ENCODE measurements around the gene DNAH6. TPM values are rescaled to one million over a fixed set of nuclear protein-coding genes. Genes with fewer than 3 reads are reported as not detected.

DNAH6 gene
- total RNA-seq, 1 experiment from 2014 or later = 0.32 TPM

GRCh38 chr2:84838434-84839145, 322.3 kb downstream of the DNAH6 start:
- no peaks in the 10 kb centered on the region for H3K36me3 ChIP-seq (ENCODE audit: control insufficient read depth, insufficient read depth, low read length)
- POLR2A ChIA-PET = no interaction called here
- DNase-seq = no peak
- Mint-ChIP-seq H3K36me3 (ENCODE audit: insufficient read depth, unreplicated experiment) (no peaks in the 10 kb centered on the region), H3K27me3 (ENCODE audit: insufficient read depth, unreplicated experiment) (peaks cover 8% of the 10 kb centered on the region), H3K9me3 (ENCODE audit: unreplicated experiment) (peaks cover 10% of the 10 kb centered on the region), H3K4me1 (ENCODE audit: low read depth, unreplicated experiment) (peaks cover 11% of the 10 kb centered on the region), H3K4me3 (ENCODE audit: unreplicated experiment) (no peak overlapping the region), H3K27ac (ENCODE audit: unreplicated experiment) (no peak overlapping the region)
- intact Hi-C loops (cut with micrococcal nuclease; ENCODE audit: unreplicated experiment) = no loop called here
- H3K9me3 ChIP-seq = peaks cover 5% of the 10 kb centered on the region
- no peak for TF ChIP-seq CTCF (IDR thresholded peaks at IDR 0.05; ENCODE audit: insufficient read depth in 1 of 2, low read depth in 1 of 2, low read length in 1 of 2, severe bottlenecking in 1 of 2, unreplicated experiment in 1 of 2)
- H3K4me1 ChIP-seq = no peaks in the 10 kb centered on the region
- H3K27me3 ChIP-seq (replicated peaks; ENCODE audit: control insufficient read depth, insufficient read depth, low read length) = no peaks in the 10 kb centered on the region; the same call in 1 of the 2 replicates
- no TSS peak for BruUV-seq (replicated peaks)
- CTCF ChIA-PET = no interaction called here
- no peak overlapping the region for H3K4me3 ChIP-seq (ENCODE audit: low read depth, low read length)

- CTCF ChIA-PET = no interaction called here
Measured at GRCh38 chr2:84839851-84840250, 323.6 kb downstream of the DNAH6 start.

DNA sequence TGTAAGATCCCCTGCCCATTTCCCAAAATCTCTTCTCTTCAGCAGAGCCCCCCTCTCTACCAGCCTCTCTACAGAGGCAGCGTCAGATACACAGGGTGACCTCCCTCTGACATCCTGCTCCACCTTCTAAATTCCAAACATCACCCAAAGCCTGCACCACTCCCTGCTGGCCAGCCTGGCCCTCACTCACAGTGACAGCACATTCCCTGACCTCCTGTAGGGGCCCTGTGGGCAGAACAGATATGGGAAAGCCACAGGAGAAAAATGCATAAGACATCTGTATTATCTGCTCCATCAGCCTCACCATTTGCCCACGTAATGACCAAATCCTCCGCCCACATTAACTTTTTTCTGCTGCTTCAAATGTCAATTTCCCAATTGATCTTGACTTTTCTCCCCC, 324.0 kb downstream of the DNAH6 start:
- POLR2A ChIA-PET = no interaction called here
- no peak overlapping the region for H3K27ac Mint-ChIP-seq (ENCODE audit: unreplicated experiment)

More at GRCh38 chr2:84839851-84840250, 323.6 kb downstream of the DNAH6 start:
- no peak for TF ChIP-seq CTCF (IDR thresholded peaks at IDR 0.05; ENCODE audit: insufficient read depth in 1 of 2, low read depth in 1 of 2, low read length in 1 of 2, severe bottlenecking in 1 of 2, unreplicated experiment in 1 of 2)
- Mint-ChIP-seq H3K27me3 (ENCODE audit: insufficient read depth, unreplicated experiment) (peaks cover 10% of the 10 kb centered on the region), H3K27ac (ENCODE audit: unreplicated experiment) (no peak overlapping the region), H3K4me3 (ENCODE audit: unreplicated experiment) (no peak overlapping the region), H3K36me3 (ENCODE audit: insufficient read depth, unreplicated experiment) (no peaks in the 10 kb centered on the region), H3K9me3 (ENCODE audit: unreplicated experiment) (peaks cover 10% of the 10 kb centered on the region), H3K4me1 (ENCODE audit: low read depth, unreplicated experiment) (peaks cover 11% of the 10 kb centered on the region)
- Histone ChIP-seq H3K4me1 (no peaks in the 10 kb centered on the region), H3K4me3 (ENCODE audit: low read depth, low read length) (no peak overlapping the region), H3K9me3 (peaks cover 5% of the 10 kb centered on the region), H3K36me3 (ENCODE audit: control insufficient read depth, insufficient read depth, low read length) (no peaks in the 10 kb centered on the region), H3K27me3 (replicated peaks; ENCODE audit: control insufficient read depth, insufficient read depth, low read length) (no peaks in the 10 kb centered on the region; the same call in 1 of the 2 replicates)
- POLR2A ChIA-PET = no interaction called here
- no TSS peak for BruUV-seq (replicated peaks)
- no peak for DNase-seq
- intact Hi-C loops (cut with micrococcal nuclease; ENCODE audit: unreplicated experiment) = no loop called here

More for the DNA sequence above, 324.0 kb downstream of the DNAH6 start:
- Histone ChIP-seq H3K9me3 (peaks cover 5% of the 10 kb centered on the region), H3K36me3 (ENCODE audit: control insufficient read depth, insufficient read depth, low read length) (no peaks in the 10 kb centered on the region), H3K4me1 (no peaks in the 10 kb centered on the region), H3K4me3 (ENCODE audit: low read depth, low read length) (no peak overlapping the region), H3K27me3 (replicated peaks; ENCODE audit: control insufficient read depth, insufficient read depth, low read length) (no peaks in the 10 kb centered on the region; the same call in 1 of the 2 replicates)
- H3K4me1 Mint-ChIP-seq (ENCODE audit: low read depth, unreplicated experiment) = peaks cover 11% of the 10 kb centered on the region
- peaks cover 10% of the 10 kb centered on the region for H3K27me3 Mint-ChIP-seq (ENCODE audit: insufficient read depth, unreplicated experiment)
- intact Hi-C loops (cut with micrococcal nuclease; ENCODE audit: unreplicated experiment) = no loop called here
- H3K36me3 Mint-ChIP-seq (ENCODE audit: insufficient read depth, unreplicated experiment) = no peaks in the 10 kb centered on the region
- H3K9me3 Mint-ChIP-seq (ENCODE audit: unreplicated experiment) = peaks cover 10% of the 10 kb centered on the region
- CTCF ChIA-PET = no interaction called here
- peak in 1 of 2 experiments; percentile 8 for DNase-seq
- peak in 1 of 2 experiments; percentile 30 for TF ChIP-seq CTCF (IDR thresholded peaks at IDR 0.05; ENCODE audit: insufficient read depth in 1 of 2, low read depth in 1 of 2, low read length in 1 of 2, severe bottlenecking in 1 of 2, unreplicated experiment in 1 of 2)
- BruUV-seq (replicated peaks) = no TSS peak
- H3K4me3 Mint-ChIP-seq (ENCODE audit: unreplicated experiment) = no peak overlapping the region

Data from Caco-2 (cell line).